ENCODE data around the gene TIGD3. TPM values are rescaled to one million over a fixed set of nuclear protein-coding genes. Genes with fewer than 3 reads are reported as not detected.

Gene TIGD3, protein sequence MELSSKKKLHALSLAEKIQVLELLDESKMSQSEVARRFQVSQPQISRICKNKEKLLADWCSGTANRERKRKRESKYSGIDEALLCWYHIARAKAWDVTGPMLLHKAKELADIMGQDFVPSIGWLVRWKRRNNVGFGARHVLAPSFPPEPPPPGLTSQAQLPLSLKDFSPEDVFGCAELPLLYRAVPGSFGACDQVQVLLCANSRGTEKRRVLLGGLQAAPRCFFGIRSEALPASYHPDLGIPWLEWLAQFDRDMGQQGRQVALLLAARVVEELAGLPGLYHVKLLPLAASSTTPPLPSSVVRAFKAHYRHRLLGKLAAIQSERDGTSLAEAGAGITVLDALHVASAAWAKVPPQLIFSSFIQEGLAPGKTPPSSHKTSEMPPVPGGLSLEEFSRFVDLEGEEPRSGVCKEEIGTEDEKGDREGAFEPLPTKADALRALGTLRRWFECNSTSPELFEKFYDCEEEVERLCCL
- 0.25 and 0.33 TPM in 2 replicates for total RNA-seq

DNA sequence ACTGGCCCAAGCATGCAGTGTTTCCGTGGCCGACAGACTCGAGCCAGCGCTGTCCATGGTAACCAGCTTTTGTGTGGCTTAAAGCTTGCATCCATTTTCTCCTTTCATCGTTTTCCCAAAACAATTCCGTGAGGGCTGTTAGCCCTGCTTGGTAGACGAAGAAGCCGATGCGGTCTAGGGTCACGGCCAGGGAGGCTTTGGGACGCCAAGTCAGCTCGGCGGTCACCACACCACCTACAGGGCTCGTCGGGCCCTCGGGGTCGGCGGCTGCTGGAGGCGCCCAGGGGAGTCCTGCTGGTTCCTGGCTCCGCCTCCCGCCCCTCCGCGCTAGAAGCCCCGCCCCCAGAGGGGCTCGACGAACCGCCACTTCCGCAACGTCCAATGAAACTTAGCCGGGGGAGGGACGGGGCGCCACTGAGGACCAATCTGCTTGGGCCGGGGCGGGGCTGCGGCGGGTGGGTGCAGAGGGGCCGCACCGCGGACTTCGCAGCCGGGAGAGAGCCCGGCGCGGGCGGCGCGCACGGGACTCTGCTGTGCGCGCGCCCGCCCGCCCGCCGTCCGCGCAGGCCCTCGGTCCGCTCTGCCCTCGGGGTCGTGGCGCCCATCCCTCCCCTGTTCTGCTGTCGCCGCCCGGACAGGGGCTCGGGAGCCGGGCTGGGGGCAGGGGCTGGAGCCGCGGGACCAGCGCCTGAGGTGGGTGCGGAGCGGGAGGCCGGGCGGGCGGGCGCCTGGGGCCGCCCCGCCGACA is at the start of gene TIGD3:
TIGD3 (plus strand) TSS at position 487 of the 748 bp plus-strand sequence. CDS start 1,058 bp downstream, outside the sequence.

DNA sequence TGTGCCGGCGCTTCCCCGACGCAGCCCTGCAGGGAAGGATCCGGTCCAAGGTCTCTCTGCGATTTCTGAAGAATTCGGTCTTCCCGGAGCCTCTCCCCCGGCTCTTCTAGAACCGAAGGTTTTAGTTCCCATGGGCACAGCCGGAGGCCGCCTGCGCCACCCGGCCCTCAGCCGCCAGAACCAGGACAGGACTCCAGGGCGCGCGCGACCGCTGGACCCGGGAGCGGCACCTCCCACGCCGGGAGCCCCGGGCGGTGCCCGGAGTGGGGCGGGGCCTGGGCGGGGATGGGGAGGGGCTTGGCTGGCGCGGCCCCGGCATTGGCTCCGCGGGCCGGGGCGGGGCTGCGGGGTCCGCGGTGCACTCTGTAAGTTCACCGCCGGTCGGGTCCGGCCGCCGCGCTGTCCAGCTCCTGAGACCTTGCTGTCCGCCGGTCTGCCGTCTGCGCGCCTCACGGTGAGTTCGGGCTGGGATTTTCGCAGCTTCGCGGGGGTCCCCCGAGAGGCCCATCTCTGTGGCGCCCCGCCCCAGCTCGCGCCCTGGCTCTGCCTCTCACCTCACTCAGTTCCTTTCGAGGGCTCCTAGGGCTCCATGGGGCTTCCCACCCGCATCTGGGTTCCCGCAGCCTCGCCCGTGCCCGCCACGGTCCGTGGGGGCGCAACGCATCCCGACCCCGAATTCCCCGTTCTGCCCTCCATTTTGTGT is 39.9 kb upstream of the TIGD3 start, which contains the start of gene CDC42EP2:
CDC42EP2 (plus strand) TSS at position 366 of the 703 bp plus-strand sequence. CDS start 6,033 bp downstream, outside the sequence.

DNA sequence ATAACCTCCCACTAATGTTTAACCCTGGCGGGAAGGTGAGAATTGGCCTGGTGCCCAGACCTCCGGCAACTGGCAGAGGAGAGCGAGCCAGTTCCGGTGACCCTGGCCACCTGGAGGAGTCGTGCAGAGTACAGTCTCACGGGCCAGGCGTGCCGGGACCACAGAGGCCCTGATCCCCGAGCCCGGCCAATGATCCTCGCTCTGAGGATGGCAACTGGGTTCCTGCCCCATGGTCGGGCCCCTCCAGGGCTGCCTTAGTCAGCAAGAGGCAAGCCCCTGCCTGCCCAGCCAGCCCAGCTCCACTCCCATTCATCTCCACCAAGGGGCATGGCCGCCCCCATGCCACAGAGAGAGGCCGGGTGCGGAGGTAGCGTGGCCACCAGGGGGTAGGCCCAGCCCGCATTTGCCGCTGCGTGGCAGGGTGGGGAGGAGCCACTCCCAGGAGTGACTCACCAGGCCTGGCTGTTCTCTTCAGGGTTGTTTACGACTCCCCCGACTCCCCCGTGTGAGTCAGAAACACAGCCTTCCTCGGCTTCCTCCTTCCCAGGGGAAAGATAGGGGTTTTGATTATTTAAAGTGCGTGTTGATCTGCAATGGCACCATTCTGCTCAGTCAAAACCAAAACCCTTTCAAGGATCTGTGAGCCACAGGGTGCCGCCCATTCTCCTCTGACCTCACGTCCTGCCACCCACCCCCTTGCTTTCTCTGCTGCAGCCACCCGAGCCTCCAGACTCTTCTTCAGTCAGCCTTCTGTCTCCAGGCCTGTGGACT is 27.7 kb downstream of the TIGD3 start, which contains the start of gene SLC25A45:
SLC25A45 (minus strand) TSS at position 614 of the 771 bp plus-strand sequence. CDS start 695 bp downstream, outside the sequence.

DNA sequence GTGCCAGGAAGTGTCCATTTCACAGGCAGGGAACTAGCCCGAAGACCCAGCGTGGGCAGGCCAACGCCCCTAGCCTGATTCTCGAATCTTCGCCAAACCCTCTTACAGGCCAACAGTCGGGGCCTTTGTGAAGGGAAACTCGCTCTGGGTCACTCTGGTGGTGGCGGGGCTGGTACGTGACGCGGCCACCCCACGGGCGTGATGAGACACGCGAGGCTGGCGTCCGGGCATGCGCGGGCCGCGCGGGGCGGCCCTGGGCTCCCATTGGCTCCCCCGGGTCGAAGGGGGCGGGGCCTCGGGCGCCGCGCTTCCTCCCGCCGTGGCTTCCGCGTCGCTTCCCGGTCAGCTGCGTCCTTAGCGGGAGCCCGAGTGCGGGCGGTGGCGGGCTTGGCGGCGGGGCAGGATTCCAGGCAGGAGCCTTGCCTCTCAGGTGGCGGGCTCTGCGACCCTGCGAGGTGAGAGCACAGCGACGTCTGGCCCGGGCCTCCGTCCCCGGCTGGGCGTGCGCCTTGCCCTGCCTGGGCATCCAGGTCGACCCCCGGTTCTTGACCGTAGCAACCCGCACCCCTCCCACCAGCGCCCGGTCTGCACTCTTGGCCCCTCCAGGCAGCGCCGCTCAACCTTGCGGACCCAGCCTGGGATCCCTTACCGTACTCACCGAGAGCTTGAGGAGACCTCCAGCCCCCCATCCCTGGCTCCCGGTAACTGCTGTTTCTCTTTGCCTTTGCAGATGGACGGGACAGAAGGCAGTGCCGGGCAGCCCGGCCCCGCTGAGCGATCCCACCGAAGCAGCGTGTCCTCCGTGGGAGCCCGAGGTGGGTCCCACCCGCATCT is 32.0 kb downstream of the TIGD3 start, which contains the start of gene FRMD8:
FRMD8 (plus strand) TSS at position 331 of the 834 bp plus-strand sequence; CDS start at position 731, 400 bp downstream.

Other genes starting within 250 kb of the TIGD3 start
- 33.1 and 114 TPM in 2 replicates for gene TM7SF2, start 242.9 kb upstream of the TIGD3 start, total RNA-seq
- 20.2 and 20.5 TPM in 2 replicates for gene ZNHIT2, start 237.1 kb upstream of the TIGD3 start, total RNA-seq
- 376 and 394 TPM in 2 replicates for gene FAU, start 232.6 kb upstream of the TIGD3 start, total RNA-seq
- gene MRPL49, start 232.4 kb upstream of the TIGD3 start, total RNA-seq: 56.3 and 84.7 TPM in 2 replicates
- gene SYVN1, start 220.2 kb upstream of the TIGD3 start, total RNA-seq: 19.7 and 21.0 TPM in 2 replicates
- not detected in 2 replicates for gene SPDYC, start 184.5 kb upstream of the TIGD3 start, total RNA-seq
- gene CAPN1, start 172.8 kb upstream of the TIGD3 start, total RNA-seq: 327 and 383 TPM in 2 replicates
- gene POLA2, start 92.8 kb upstream of the TIGD3 start, total RNA-seq: 6.7 and 28.8 TPM in 2 replicates
- 19.9 and 24.8 TPM in 2 replicates for gene CDC42EP2, start 39.9 kb upstream of the TIGD3 start, total RNA-seq
- gene DPF2, start 20.9 kb upstream of the TIGD3 start, total RNA-seq: 37.2 and 41.3 TPM in 2 replicates
- 0.98 and 1.8 TPM in 2 replicates for gene SLC25A45, start 27.9 kb downstream of the TIGD3 start, total RNA-seq
- 37.6 and 41.9 TPM in 2 replicates for gene FRMD8, start 31.9 kb downstream of the TIGD3 start, total RNA-seq
- gene NEAT1, start 68.0 kb downstream of the TIGD3 start, total RNA-seq: 16.5 and 75.2 TPM in 2 replicates
- gene MALAT1, start 144.3 kb downstream of the TIGD3 start, total RNA-seq: 629 and 944 TPM in 2 replicates
- 111 and 114 TPM in 2 replicates for gene SCYL1, start 170.3 kb downstream of the TIGD3 start, total RNA-seq
- gene LTBP3, start 203.6 kb downstream of the TIGD3 start, total RNA-seq: 104 and 399 TPM in 2 replicates
- gene ZNRD2, start 215.7 kb downstream of the TIGD3 start, total RNA-seq: 85.4 and 152 TPM in 2 replicates
- gene FAM89B, start 217.8 kb downstream of the TIGD3 start, total RNA-seq: 69.9 and 115 TPM in 2 replicates
- gene EHBP1L1, start 221.3 kb downstream of the TIGD3 start, total RNA-seq: 45.1 and 49.6 TPM in 2 replicates
- 0.25 TPM in 1 of 2 replicates, not detected in the other for gene KCNK7, start 241.0 kb downstream of the TIGD3 start, total RNA-seq